ENCODE data around the gene HTR1E.

DNA sequence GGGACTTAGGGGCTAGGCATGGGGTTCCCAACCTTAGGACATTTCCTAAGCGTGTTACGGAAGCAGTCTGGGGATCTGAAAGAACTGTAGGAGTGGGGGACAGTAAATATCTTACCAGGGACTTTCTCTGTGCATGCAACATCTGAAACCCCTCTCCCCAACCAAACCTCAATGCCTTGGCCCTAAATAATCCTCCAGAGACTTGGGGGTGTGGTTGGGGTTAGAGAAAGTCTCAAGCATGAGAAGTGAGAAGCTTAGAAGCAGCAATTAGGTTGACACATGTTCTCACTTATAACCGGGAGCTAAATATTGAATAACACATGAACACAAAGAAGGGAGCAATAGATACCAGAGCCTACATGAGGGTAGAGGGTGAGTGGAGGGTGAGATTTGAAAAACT is 74.7 kb downstream of the HTR1E start:
- TF ChIP-seq, protein P1, sequence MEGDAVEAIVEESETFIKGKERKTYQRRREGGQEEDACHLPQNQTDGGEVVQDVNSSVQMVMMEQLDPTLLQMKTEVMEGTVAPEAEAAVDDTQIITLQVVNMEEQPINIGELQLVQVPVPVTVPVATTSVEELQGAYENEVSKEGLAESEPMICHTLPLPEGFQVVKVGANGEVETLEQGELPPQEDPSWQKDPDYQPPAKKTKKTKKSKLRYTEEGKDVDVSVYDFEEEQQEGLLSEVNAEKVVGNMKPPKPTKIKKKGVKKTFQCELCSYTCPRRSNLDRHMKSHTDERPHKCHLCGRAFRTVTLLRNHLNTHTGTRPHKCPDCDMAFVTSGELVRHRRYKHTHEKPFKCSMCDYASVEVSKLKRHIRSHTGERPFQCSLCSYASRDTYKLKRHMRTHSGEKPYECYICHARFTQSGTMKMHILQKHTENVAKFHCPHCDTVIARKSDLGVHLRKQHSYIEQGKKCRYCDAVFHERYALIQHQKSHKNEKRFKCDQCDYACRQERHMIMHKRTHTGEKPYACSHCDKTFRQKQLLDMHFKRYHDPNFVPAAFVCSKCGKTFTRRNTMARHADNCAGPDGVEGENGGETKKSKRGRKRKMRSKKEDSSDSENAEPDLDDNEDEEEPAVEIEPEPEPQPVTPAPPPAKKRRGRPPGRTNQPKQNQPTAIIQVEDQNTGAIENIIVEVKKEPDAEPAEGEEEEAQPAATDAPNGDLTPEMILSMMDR (IDR thresholded peaks at IDR 0.05 in 2 of 3, conservative IDR thresholded peaks at IDR 0.05 in 1 of 3; ENCODE audit: insufficient read depth in 2 of 3, low read depth in 1 of 3, low read length in 3 of 3) = no peak
- TF ChIP-seq YY1 (IDR thresholded peaks at IDR 0.05; ENCODE audit: borderline replicate concordance in 1 of 3, control insufficient read depth in 1 of 3, extremely low read depth in 1 of 3, insufficient read depth in 3 of 3, insufficient read length in 1 of 3, insufficient replicate concordance in 2 of 3, low read depth in 1 of 3, low read length in 2 of 3) (no peak), CHCHD3 (CRISPR knock-in tag; IDR thresholded peaks at IDR 0.05) (no peak), PHB2 (IDR thresholded peaks at IDR 0.05; ENCODE audit: low read depth) (no peak), MED1 (CRISPR knock-in tag; IDR thresholded peaks at IDR 0.05; ENCODE audit: borderline replicate concordance) (no peak), MTA2 (IDR thresholded peaks at IDR 0.05; ENCODE audit: low read depth) (no peak), NFRKB (IDR thresholded peaks at IDR 0.05; ENCODE audit: low read depth) (no peak), GTF2A2 (tag; IDR thresholded peaks at IDR 0.05) (no peak), SREBF2 (CRISPR knock-in tag; IDR thresholded peaks at IDR 0.05) (no peak)
- TF ChIP-seq, protein P2, sequence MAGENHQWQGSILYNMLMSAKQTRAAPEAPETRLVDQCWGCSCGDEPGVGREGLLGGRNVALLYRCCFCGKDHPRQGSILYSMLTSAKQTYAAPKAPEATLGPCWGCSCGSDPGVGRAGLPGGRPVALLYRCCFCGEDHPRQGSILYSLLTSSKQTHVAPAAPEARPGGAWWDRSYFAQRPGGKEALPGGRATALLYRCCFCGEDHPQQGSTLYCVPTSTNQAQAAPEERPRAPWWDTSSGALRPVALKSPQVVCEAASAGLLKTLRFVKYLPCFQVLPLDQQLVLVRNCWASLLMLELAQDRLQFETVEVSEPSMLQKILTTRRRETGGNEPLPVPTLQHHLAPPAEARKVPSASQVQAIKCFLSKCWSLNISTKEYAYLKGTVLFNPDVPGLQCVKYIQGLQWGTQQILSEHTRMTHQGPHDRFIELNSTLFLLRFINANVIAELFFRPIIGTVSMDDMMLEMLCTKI (IDR thresholded peaks at IDR 0.05; ENCODE audit: partially characterized antibody) = no peak
- TF ChIP-seq, protein P3, sequence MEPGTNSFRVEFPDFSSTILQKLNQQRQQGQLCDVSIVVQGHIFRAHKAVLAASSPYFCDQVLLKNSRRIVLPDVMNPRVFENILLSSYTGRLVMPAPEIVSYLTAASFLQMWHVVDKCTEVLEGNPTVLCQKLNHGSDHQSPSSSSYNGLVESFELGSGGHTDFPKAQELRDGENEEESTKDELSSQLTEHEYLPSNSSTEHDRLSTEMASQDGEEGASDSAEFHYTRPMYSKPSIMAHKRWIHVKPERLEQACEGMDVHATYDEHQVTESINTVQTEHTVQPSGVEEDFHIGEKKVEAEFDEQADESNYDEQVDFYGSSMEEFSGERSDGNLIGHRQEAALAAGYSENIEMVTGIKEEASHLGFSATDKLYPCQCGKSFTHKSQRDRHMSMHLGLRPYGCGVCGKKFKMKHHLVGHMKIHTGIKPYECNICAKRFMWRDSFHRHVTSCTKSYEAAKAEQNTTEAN (CRISPR knock-in tag; IDR thresholded peaks at IDR 0.05) = no peak
- TF ChIP-seq, protein P4, sequence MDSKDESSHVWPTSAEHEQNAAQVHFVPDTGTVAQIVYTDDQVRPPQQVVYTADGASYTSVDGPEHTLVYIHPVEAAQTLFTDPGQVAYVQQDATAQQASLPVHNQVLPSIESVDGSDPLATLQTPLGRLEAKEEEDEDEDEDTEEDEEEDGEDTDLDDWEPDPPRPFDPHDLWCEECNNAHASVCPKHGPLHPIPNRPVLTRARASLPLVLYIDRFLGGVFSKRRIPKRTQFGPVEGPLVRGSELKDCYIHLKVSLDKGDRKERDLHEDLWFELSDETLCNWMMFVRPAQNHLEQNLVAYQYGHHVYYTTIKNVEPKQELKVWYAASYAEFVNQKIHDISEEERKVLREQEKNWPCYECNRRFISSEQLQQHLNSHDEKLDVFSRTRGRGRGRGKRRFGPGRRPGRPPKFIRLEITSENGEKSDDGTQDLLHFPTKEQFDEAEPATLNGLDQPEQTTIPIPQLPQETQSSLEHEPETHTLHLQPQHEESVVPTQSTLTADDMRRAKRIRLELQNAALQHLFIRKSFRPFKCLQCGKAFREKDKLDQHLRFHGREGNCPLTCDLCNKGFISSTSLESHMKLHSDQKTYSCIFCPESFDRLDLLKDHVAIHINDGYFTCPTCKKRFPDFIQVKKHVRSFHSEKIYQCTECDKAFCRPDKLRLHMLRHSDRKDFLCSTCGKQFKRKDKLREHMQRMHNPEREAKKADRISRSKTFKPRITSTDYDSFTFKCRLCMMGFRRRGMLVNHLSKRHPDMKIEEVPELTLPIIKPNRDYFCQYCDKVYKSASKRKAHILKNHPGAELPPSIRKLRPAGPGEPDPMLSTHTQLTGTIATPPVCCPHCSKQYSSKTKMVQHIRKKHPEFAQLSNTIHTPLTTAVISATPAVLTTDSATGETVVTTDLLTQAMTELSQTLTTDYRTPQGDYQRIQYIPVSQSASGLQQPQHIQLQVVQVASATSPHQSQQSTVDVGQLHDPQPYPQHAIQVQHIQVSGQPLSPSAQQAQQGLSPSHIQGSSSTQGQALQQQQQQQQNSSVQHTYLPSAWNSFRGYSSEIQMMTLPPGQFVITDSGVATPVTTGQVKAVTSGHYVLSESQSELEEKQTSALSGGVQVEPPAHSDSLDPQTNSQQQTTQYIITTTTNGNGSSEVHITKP (IDR thresholded peaks at IDR 0.05; ENCODE audit: partially characterized antibody) = no peak
